A549 (cell line): ENCODE measurements around the gene IFNLR1. TPM values are rescaled to one million over a fixed set of nuclear protein-coding genes. Genes with fewer than 3 reads are reported as not detected.

Experiments
- ATAC-seq, 2 experiments: fragments of 200-7000 bp in 1 of 2; fragments of >200 bp in 1 of 2; cut with Nextera tagmentation in 1 of 2; cut with Tn5 transposase in 1 of 2; 3 replicates each; pipeline versions ENCODE4 v1.8.0 to v1.9.1; 2018 to 2020; ENCODE audit warnings: mild to moderate bottlenecking in 1 of 2, moderate library complexity in 1 of 2
- CTCF ChIA-PET: fragments of 300-600 bp; sonication (Branson Sonifier 250); formaldehyde crosslinking; extraction: SDS; loops from one replicate; lab custom pipeline; 2021; ENCODE audit warnings: antibody characterized with exemption, inconsistent platforms; lab: Yijun Ruan, JAX
- POLR2A ChIA-PET: fragments of 350-600 bp; formaldehyde crosslinking; extraction: SDS; loops from one replicate; lab custom pipeline; 2021; ENCODE audit warnings: antibody characterized with exemption, inconsistent platforms; lab: Yijun Ruan, JAX
- DNase-seq, 2 experiments: peaks; one replicate each; pipeline versions ENCODE4 v3.0.0 to v3.0.0-alpha.2; 2011 to 2016; ENCODE audit warnings: low read depth in 1 of 2, low spot score in 1 of 2
- FAIRE-seq: peaks from 2 replicates; lab custom pipeline; 2011; peaks lifted over from hg19 to GRCh38; lab: Jason Lieb, UNC
- H3K27ac ChIP-seq, 2 experiments: fragments of >200 bp; sonication (Bioruptor Twin); formaldehyde crosslinking; 3 replicates each; pipeline ENCODE4 v1.5.1; 2016 to 2017
- H3K4me1 ChIP-seq: fragments of >200 bp; sonication (Bioruptor Twin); formaldehyde crosslinking; 3 replicates; pipeline ENCODE4 v1.6.1; 2016
- H3K4me2 ChIP-seq: fragments of >200 bp; sonication (Bioruptor Twin); formaldehyde crosslinking; 3 replicates; pipeline ENCODE4 v1.6.1; 2016
- H3K4me3 ChIP-seq: fragments of >200 bp; sonication (Bioruptor Twin); formaldehyde crosslinking; 3 replicates; pipeline ENCODE4 v1.5.1; 2016
- H3K9me3 ChIP-seq: fragments of >200 bp; sonication (Bioruptor Twin); formaldehyde crosslinking; 3 replicates; pipeline ENCODE4 v1.6.1; 2016
- CBX8 ChIP-seq: fragments of 200-600 bp; sonication (generic); IDR thresholded peaks from 2 replicates; pipeline ENCODE4 v1.6.1; 2016
- ESRRA ChIP-seq: fragments of 150-350 bp; IDR thresholded peaks from 2 replicates; pipeline ENCODE4 v1.6.1; 2014; ENCODE audit warnings: mild to moderate bottlenecking, low read length, borderline replicate concordance
- HDAC2 ChIP-seq: fragments of 200-600 bp; sonication (generic); IDR thresholded peaks from 2 replicates; pipeline ENCODE4 v1.6.1; 2016
- HEYL ChIP-seq: fragments of 250-450 bp; sonication (Bioruptor Pico); IDR thresholded peaks from 2 replicates; pipeline ENCODE4 v1.8.0; 2021; ENCODE audit warnings: mild to moderate bottlenecking, moderate library complexity
- JUNB ChIP-seq: fragments of >200 bp; sonication (Bioruptor Twin); formaldehyde crosslinking; IDR thresholded peaks from 2 replicates; pipeline ENCODE4 v1.6.1; 2016
- KDM1A ChIP-seq: fragments of 200-600 bp; sonication (generic); IDR thresholded peaks from 2 replicates; pipeline ENCODE4 v1.6.1; 2016; ENCODE audit warnings: low read depth, mild to moderate bottlenecking
- NR3C1 ChIP-seq: fragments of >200 bp; sonication (Bioruptor Twin); formaldehyde crosslinking; IDR thresholded peaks from 3 replicates; pipeline ENCODE4 v1.6.1; 2017
- POLR2A ChIP-seq: IDR thresholded peaks from 2 replicates; pipeline ENCODE4 v1.6.1; 2012; ENCODE audit warnings: mild to moderate bottlenecking, low read length
- POLR2AphosphoS2 ChIP-seq: conservative IDR thresholded peaks from 2 replicates; pipeline ENCODE4 v1.6.1; 2012; ENCODE audit warnings: low read length, improper control_type of control experiment, inconsistent platforms
- RARB ChIP-seq: fragments of 250-450 bp; sonication (Bioruptor Pico); IDR thresholded peaks from 2 replicates; pipeline ENCODE4 v1.8.0; 2021; ENCODE audit warnings: mild to moderate bottlenecking, moderate library complexity
- RCOR1 ChIP-seq: fragments of 150-350 bp; IDR thresholded peaks from 2 replicates; pipeline ENCODE4 v1.6.1; 2014; ENCODE audit warnings: antibody characterized with exemption, low read length, low read depth
- TFCP2L1 ChIP-seq: fragments of 250-450 bp; sonication (Bioruptor Pico); IDR thresholded peaks from 2 replicates; pipeline ENCODE4 v1.5.0; 2021; ENCODE audit warnings: mild to moderate bottlenecking
- ZC3H11A ChIP-seq: fragments of 450-650 bp; IDR thresholded peaks from 2 replicates; pipeline ENCODE4 v1.6.1; 2014; ENCODE audit warnings: antibody characterized with exemption, mild to moderate bottlenecking
- ZFP36 ChIP-seq: fragments of 450-650 bp; IDR thresholded peaks from 2 replicates; pipeline ENCODE4 v1.6.1; 2014; ENCODE audit warnings: borderline replicate concordance; ENCODE audit not compliant: partially characterized antibody
- ZSCAN20 ChIP-seq: fragments of 250-450 bp; sonication (Bioruptor Pico); IDR thresholded peaks from 2 replicates; pipeline ENCODE4 v1.8.0; 2022; ENCODE audit warnings: mild to moderate bottlenecking, moderate library complexity
- WGBS: methylation state at CpG from one replicate; pipeline ENCODE4 v1.1.6; 2017; ENCODE audit errors: missing lambda C conversion rate; 5-methylcytosine and 5-hydroxymethylcytosine counted together
- polyA plus RNA-seq, 4 experiments: library from polyadenylated mRNA; depleted of rRNA in 3 of 4; stranded (reverse); fragments of >200 nt; fragmentation: RNase III in 1 of 4; extraction: RNeasy Plus Mini Kit Qiagen cat#74134 plus additional on column Dnase treatment in 1 of 4; gene quantifications; 2 replicates in 3 of 4; 3 replicates in 1 of 4; pipeline ENCODE4 v1.2.3, GENCODE V29; 2011 to 2017
- TF ChIP-seq, protein P1 (sequence below): fragments of 450-650 bp; IDR thresholded peaks from 2 replicates; pipeline ENCODE4 v1.6.1; 2014; ENCODE audit warnings: antibody characterized with exemption
- TF ChIP-seq, protein P2 (sequence below): fragments of 250-450 bp; sonication (Bioruptor Pico); IDR thresholded peaks from 2 replicates; pipeline ENCODE4 v1.5.0; 2021; ENCODE audit warnings: mild to moderate bottlenecking, moderate library complexity, borderline replicate concordance
- TF ChIP-seq, protein P3 (sequence below): fragments of 250-450 bp; sonication (Bioruptor Pico); IDR thresholded peaks from 2 replicates; pipeline ENCODE4 v1.5.0; 2020; ENCODE audit warnings: low read depth, mild to moderate bottlenecking, moderate library complexity
- TF ChIP-seq, protein P4 (sequence below): fragments of 150-350 bp; IDR thresholded peaks from 2 replicates; pipeline ENCODE4 v1.6.1; 2014; ENCODE audit warnings: low read depth, mild to moderate bottlenecking, low read length
- TF ChIP-seq, protein P5 (sequence below): fragments of >200 bp; sonication (Bioruptor Twin); formaldehyde crosslinking; IDR thresholded peaks from 2 replicates; pipeline ENCODE4 v1.6.1; 2016
- TF ChIP-seq, protein P6 (sequence below): IDR thresholded peaks from 2 replicates; pipeline ENCODE4 v1.6.1; 2012; ENCODE audit warnings: low read depth, borderline replicate concordance

Gene IFNLR1
- polyA plus RNA-seq, 2 of the 4 experiments (the other 2 are of a cell fraction) = 0.84 to 1.3 TPM

DNA sequence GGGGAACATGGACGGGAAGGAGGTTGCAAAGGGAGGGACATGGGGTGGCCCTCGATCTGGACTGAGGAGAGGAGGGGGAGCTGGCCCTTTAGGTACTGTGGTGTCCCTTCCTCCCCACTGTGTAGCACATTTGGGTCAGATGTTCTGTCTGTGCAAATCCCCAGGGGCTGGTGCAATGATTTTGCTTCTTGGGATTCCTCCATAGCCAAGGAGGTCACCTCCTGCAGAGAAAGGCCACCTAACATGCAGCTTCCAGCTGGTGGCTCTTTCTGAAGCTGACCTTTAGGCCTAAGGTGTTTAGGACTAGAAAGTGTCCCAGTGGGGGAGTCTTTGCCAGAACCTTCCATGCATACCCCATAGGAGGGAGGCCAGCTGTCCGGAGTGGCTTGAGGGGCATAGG lies 66.1 kb downstream of the IFNLR1 start:
- FAIRE-seq = no peak

DNA sequence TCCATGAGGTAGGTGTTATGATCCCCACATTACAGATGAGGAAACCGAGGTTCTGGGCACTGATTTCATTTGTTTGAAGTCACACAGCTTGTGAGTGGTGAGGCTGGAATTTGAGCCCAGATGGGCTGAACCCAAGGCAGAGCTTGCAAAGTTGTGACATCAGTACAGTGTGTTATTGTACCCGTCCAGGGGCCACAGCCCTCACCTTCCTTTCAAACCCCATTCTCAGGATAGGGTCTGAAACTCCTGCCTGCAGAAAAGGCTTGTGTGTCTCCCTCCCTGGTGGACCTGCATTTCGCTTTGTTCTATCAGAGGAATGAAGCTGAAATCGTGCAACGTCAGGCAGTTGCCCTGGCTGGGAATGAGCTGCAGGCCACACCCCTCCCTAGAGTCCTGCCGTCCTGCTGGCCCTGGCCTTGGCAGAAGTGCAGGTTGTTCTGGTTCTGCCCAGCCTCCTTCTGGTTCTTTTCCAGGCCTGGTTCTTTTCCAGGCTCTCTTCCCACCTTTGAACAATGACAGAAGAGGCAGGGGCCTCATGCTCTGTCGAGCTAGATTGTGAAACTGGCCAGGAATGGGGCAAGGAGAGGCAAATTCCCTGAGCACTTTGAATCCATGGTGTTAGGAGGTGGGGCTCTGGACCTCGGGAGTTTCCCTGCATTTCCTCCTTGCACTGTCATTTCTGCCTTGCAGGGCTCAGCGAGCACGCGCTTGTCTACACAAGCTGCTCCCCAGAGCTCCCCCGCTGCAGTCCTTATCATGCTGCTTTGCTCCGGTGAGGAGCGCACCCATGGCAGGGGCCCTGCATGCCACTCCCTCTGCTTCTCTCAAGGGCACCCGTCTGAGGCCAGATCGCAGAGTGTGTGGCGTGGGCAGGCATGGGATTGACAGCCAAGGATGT lies 67.0 kb downstream of the IFNLR1 start:
- ATAC-seq (peak in 1 of 2 experiments; percentile 43; a peak in 3 of 6 replicates), FAIRE-seq (no peak), DNase-seq (no peak)
- ChIA-PET POLR2A (no interaction called here), CTCF (interaction anchor here (1.0 to 1.6 kb wide), 2 partner anchors 49 to 273 kb away, joined by 4 to 5 read pairs; no protein-coding TSS in a partner anchor)
- 0 out of 6 replicates have a peak overlapping the region, but pooled peaks of 1 of the 2 experiments have one; percentile 28 for H3K27ac ChIP-seq
- no peak overlapping the region for H3K4me2 ChIP-seq
- no peaks in the 10 kb centered on the region for H3K9me3 ChIP-seq
- H3K4me1 ChIP-seq = peaks cover 24% of the 10 kb centered on the region
- no peak overlapping the region for H3K4me3 ChIP-seq
- TF ChIP-seq, protein P1, sequence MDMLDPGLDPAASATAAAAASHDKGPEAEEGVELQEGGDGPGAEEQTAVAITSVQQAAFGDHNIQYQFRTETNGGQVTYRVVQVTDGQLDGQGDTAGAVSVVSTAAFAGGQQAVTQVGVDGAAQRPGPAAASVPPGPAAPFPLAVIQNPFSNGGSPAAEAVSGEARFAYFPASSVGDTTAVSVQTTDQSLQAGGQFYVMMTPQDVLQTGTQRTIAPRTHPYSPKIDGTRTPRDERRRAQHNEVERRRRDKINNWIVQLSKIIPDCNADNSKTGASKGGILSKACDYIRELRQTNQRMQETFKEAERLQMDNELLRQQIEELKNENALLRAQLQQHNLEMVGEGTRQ = no peak
- TF ChIP-seq RCOR1 (no peak), CBX8 (no peak), ESRRA (no peak), RARB (no peak), JUNB (no peak), HEYL (no peak), NR3C1 (no peak), HDAC2 (no peak), ZC3H11A (no peak), POLR2AphosphoS2 (no peak), ZSCAN20 (CRISPR knock-in tag) (no peak), ZFP36 (no peak)
- TF ChIP-seq, protein P2, sequence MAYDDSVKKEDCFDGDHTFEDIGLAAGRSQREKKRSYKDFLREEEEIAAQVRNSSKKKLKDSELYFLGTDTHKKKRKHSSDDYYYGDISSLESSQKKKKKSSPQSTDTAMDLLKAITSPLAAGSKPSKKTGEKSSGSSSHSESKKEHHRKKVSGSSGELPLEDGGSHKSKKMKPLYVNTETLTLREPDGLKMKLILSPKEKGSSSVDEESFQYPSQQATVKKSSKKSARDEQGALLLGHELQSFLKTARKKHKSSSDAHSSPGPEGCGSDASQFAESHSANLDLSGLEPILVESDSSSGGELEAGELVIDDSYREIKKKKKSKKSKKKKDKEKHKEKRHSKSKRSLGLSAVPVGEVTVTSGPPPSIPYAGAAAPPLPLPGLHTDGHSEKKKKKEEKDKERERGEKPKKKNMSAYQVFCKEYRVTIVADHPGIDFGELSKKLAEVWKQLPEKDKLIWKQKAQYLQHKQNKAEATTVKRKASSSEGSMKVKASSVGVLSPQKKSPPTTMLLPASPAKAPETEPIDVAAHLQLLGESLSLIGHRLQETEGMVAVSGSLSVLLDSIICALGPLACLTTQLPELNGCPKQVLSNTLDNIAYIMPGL (CRISPR knock-in tag) = no peak
- TF ChIP-seq, protein P3, sequence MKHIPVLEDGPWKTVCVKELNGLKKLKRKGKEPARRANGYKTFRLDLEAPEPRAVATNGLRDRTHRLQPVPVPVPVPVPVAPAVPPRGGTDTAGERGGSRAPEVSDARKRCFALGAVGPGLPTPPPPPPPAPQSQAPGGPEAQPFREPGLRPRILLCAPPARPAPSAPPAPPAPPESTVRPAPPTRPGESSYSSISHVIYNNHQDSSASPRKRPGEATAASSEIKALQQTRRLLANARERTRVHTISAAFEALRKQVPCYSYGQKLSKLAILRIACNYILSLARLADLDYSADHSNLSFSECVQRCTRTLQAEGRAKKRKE (CRISPR knock-in tag) = no peak
- TF ChIP-seq, protein P4, sequence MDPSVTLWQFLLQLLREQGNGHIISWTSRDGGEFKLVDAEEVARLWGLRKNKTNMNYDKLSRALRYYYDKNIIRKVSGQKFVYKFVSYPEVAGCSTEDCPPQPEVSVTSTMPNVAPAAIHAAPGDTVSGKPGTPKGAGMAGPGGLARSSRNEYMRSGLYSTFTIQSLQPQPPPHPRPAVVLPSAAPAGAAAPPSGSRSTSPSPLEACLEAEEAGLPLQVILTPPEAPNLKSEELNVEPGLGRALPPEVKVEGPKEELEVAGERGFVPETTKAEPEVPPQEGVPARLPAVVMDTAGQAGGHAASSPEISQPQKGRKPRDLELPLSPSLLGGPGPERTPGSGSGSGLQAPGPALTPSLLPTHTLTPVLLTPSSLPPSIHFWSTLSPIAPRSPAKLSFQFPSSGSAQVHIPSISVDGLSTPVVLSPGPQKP = no peak
- TF ChIP-seq, protein P5, sequence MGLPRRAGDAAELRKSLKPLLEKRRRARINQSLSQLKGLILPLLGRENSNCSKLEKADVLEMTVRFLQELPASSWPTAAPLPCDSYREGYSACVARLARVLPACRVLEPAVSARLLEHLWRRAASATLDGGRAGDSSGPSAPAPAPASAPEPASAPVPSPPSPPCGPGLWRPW = no peak
- WGBS = 73% methylated on average over 17 of the region's 17 CpGs

More for the DNA sequence above, 66.1 kb downstream of the IFNLR1 start:
- ChIA-PET CTCF (interaction anchor here (1.1 to 1.6 kb wide), 3 partner anchors 29 to 270 kb away, joined by 3 to 5 read pairs (median 5); no protein-coding TSS in a partner anchor), POLR2A (no interaction called here)
- Histone ChIP-seq H3K27ac (no peak overlapping the region), H3K4me1 (peaks cover 24% of the 10 kb centered on the region), H3K4me2 (no peak overlapping the region), H3K9me3 (no peaks in the 10 kb centered on the region)
- 83% methylated on average over 2 of the region's 3 CpGs for WGBS
- no peak for DNase-seq
- no peak for ATAC-seq
- TF ChIP-seq, protein P6, sequence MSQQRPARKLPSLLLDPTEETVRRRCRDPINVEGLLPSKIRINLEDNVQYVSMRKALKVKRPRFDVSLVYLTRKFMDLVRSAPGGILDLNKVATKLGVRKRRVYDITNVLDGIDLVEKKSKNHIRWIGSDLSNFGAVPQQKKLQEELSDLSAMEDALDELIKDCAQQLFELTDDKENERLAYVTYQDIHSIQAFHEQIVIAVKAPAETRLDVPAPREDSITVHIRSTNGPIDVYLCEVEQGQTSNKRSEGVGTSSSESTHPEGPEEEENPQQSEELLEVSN = no peak
- TF ChIP-seq KDM1A = no peak
- TF ChIP-seq TFCP2L1 (CRISPR knock-in tag) = no peak
- TF ChIP-seq POLR2A = no peak
- TF ChIP-seq ZSCAN20 (CRISPR knock-in tag) = no peak
- TF ChIP-seq, all 56 proteins: peak for 0
- no peak overlapping the region for H3K4me3 ChIP-seq
